GM12878 (cell line): ENCODE data around the gene SLC4A1. TPM values are rescaled to one million over a fixed set of nuclear protein-coding genes. Genes with fewer than 3 reads are reported as not detected.

ENCODE experiments used
- ATAC-seq: fragments of 200-7000 bp; cut with Tn5 transposase; 3 replicates; pipeline ENCODE4 v1.9.1; 2020; ENCODE audit warnings: mild to moderate bottlenecking, moderate library complexity
- BruUV-seq: library from RNA; stranded (reverse); fragments of 400-500 nt; replicated peaks from 2 replicates; lab custom pipeline; 2021; lab: Mats Ljungman, UMichigan
- CTCF ChIA-PET: fragments of 300-600 bp; sonication (Branson Sonifier 250); formaldehyde crosslinking; extraction: SDS; loops from one replicate; lab custom pipeline; 2021; ENCODE audit warnings: inconsistent platforms; lab: Yijun Ruan, JAX
- POLR2A ChIA-PET: fragments of 350-600 bp; formaldehyde crosslinking; extraction: SDS; loops from one replicate; lab custom pipeline; 2021; ENCODE audit warnings: inconsistent platforms; lab: Charles Lee
- RAD21 ChIA-PET: fragments of 300-600 bp; sonication (Branson Sonifier 250); formaldehyde crosslinking; loops from one replicate; lab custom pipeline; 2023; ENCODE audit warnings: antibody characterized with exemption; ENCODE audit not compliant: unreplicated experiment; lab: Charles Lee
- SMC1A ChIA-PET: fragments of 300-600 bp; sonication (Branson Sonifier 250); formaldehyde crosslinking; loops from one replicate; lab custom pipeline; 2023; ENCODE audit not compliant: unreplicated experiment, uncharacterized antibody; lab: Charles Lee
- DNase-seq: peaks from one replicate; pipeline ENCODE4 v3.0.0-alpha.2; 2011; ENCODE audit warnings: low read depth, low spot score
- FAIRE-seq: peaks from 3 replicates; lab custom pipeline; 2011; peaks lifted over from hg19 to GRCh38; lab: Jason Lieb, UNC
- H2AFZ ChIP-seq: 2 replicates; pipeline ENCODE4 v1.6.0; 2011; ENCODE audit warnings: low read depth, low read length, control low read depth; ENCODE audit not compliant: control insufficient read depth
- H3K27ac ChIP-seq: 2 replicates; pipeline ENCODE4 v1.5.1; 2011; ENCODE audit warnings: control low read depth; ENCODE audit not compliant: control insufficient read depth, insufficient read depth
- H3K27me3 ChIP-seq, 2 experiments: replicated peaks in 1 of 2; 2 replicates each; pipeline versions ENCODE4 v1.6.0 to v1.6.1; 2011; ENCODE audit warnings: low read length in 1 of 2; ENCODE audit not compliant: control insufficient read depth in 2 of 2, insufficient read depth in 2 of 2
- H3K36me3 ChIP-seq, 2 experiments: 2 replicates each; pipeline ENCODE4 v1.5.1; 2011; ENCODE audit warnings: low read length in 1 of 2; ENCODE audit not compliant: control insufficient read depth in 2 of 2, insufficient read depth in 2 of 2
- H3K4me1 ChIP-seq: 2 replicates; pipeline ENCODE4 v1.6.1; 2011; ENCODE audit warnings: mild to moderate bottlenecking, low read length, moderate library complexity, mixed read lengths; ENCODE audit not compliant: control insufficient read depth, insufficient read depth
- H3K4me2 ChIP-seq: 2 replicates; pipeline ENCODE4 v1.6.0; 2011; ENCODE audit warnings: control low read depth; ENCODE audit not compliant: control insufficient read depth, insufficient read depth
- H3K4me3 ChIP-seq: fragments of 200-600 bp; sonication (generic); 2 replicates; pipeline ENCODE4 v1.5.1; 2016
- H3K79me2 ChIP-seq: 2 replicates; pipeline ENCODE4 v1.6.0; 2011; ENCODE audit warnings: low read length; ENCODE audit not compliant: control insufficient read depth, insufficient read depth
- H3K9ac ChIP-seq: 2 replicates; pipeline ENCODE4 v1.8.0; 2011; ENCODE audit warnings: low read length, control low read depth, mixed read lengths; ENCODE audit not compliant: control insufficient read depth, insufficient read depth
- H3K9me3 ChIP-seq: replicated peaks from 3 replicates; pipeline ENCODE4 v1.5.1; 2011; ENCODE audit warnings: mild to moderate bottlenecking, low read length; ENCODE audit not compliant: control insufficient read depth, insufficient read depth
- H4K20me1 ChIP-seq: 2 replicates; pipeline ENCODE4 v1.6.0; 2011; ENCODE audit not compliant: control insufficient read depth, insufficient read depth
- ATF2 ChIP-seq: IDR thresholded peaks from 2 replicates; pipeline ENCODE4 v1.6.1; 2012; ENCODE audit warnings: low read length, inconsistent platforms
- BCLAF1 ChIP-seq: fragments of 450-650 bp; IDR thresholded peaks from 2 replicates; pipeline ENCODE4 v1.6.1; 2017; ENCODE audit warnings: antibody characterized with exemption, mild to moderate bottlenecking, moderate library complexity
- CREB1 ChIP-seq: IDR thresholded peaks from 2 replicates; pipeline ENCODE4 v1.6.1; 2012; ENCODE audit warnings: low read depth, mild to moderate bottlenecking, inconsistent platforms
- DPF2 ChIP-seq: fragments of 450-650 bp; IDR thresholded peaks from 2 replicates; pipeline ENCODE4 v1.6.1; 2017; ENCODE audit warnings: mild to moderate bottlenecking
- ETV6 ChIP-seq, 2 experiments: fragments of 450-650 bp in 1 of 2; IDR thresholded peaks in 1 of 2; conservative IDR thresholded peaks in 1 of 2; 2 replicates each; pipeline ENCODE4 v1.6.1; 2014; ENCODE audit warnings: antibody characterized with exemption in 1 of 2, borderline replicate concordance in 1 of 2, low read depth in 1 of 2, mild to moderate bottlenecking in 1 of 2, moderate library complexity in 1 of 2
- JUNB ChIP-seq: IDR thresholded peaks from 2 replicates; pipeline ENCODE4 v1.6.1; 2016; ENCODE audit warnings: antibody characterized with exemption, mild to moderate bottlenecking
- NFIC ChIP-seq: IDR thresholded peaks from 2 replicates; pipeline ENCODE4 v1.6.1; 2012; ENCODE audit warnings: low read depth, mild to moderate bottlenecking, inconsistent platforms, low read length, moderate library complexity
- RUNX3 ChIP-seq: IDR thresholded peaks from 2 replicates; pipeline ENCODE4 v1.6.1; 2012; ENCODE audit warnings: low read length, inconsistent platforms
- SMARCA5 ChIP-seq: fragments of 450-650 bp; IDR thresholded peaks from 2 replicates; pipeline ENCODE4 v1.6.1; 2017; ENCODE audit warnings: mild to moderate bottlenecking
- WGBS: methylation state at CpG from one replicate; pipeline ENCODE4 v1.1.6; 2016; ENCODE audit warnings: low lambda C conversion rate; ENCODE audit not compliant: insufficient replicate concordance, insufficient coverage; ENCODE audit errors: missing lambda C conversion rate; 5-methylcytosine and 5-hydroxymethylcytosine counted together
- in situ Hi-C: fragments of 300-500 bp; cut with MboI; formaldehyde crosslinking; loops from 9 replicates; pipeline ENCODE4 v1.14.3; 2018; ENCODE audit warnings: mixed read lengths
- intact Hi-C: fragments of 100-400 bp; cut with micrococcal nuclease; formaldehyde crosslinking; loops from one replicate; pipeline ENCODE4 v1.14.2; 2022; ENCODE audit not compliant: unreplicated experiment
- polyA plus RNA-seq, 11 experiments: library from polyadenylated mRNA; depleted of rRNA in 4 of 11; unstranded in 6 of 11; stranded (reverse) in 5 of 11; fragments of >200 nt; fragmentation: Nextera tagmentation in 4 of 11; fragmentation: Illumina TruSeq in 1 of 11; extraction: Ambion mirVana in 4 of 11; extraction: Trizol in 1 of 11; gene quantifications; 1 replicate in 1 of 11; 2 replicates in 10 of 11; pipeline versions ENCODE4 v1.2.1 to v1.2.3, GENCODE V29; 2011 to 2016; ENCODE audit warnings: inconsistent platforms in 2 of 11, missing spikeins in 2 of 11, low read depth in 1 of 11
- total RNA-seq, 4 experiments: library from RNA; depleted of rRNA in 3 of 4; stranded (reverse); fragments of >200 nt in 3 of 4; fragmentation: Illumina TruSeq in 1 of 4; extraction: Trizol in 1 of 4; gene quantifications; 2 replicates each; pipeline versions ENCODE4 v1.2.1 to v1.2.3, GENCODE V29; 2013 to 2021

Gene SLC4A1
- total and polyA plus RNA-seq, 10 of the 15 experiments (the other 5 are each of a cell fraction or from before 2014, with no cell fraction given) = 0.03 TPM; not detected in 9

DNA sequence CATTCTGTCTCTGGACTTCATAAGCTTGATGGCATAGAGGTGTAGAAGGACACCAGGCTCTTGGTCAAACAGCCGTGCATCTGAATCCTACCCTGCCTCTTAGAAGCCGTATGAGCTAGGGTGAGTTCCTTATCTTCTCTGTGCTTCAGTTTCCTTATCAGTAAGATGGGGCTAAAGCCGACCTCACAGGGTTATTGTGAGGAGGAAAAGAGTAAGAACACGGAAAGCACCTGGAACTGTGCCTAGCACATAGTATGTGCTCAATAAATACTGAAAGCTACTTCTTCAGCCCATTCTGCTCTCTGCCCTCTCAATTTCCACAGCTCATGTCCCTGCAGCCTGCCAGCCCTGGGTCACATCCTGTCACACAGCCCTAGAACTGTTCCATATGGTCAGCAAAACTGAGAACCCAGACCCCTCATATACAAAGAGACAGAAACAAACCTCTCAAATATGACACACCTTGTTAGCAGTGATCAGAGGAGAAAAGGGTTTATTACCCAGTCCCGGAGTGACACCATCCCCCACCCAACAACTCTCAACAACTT, 31.4 kb downstream of the SLC4A1 start:
- H3K9me3 ChIP-seq = no peaks in the 10 kb centered on the region
- intact Hi-C loops (no loop called here), in situ Hi-C loops (no loop called here)
- H3K4me3 ChIP-seq = no peak overlapping the region
- H2AFZ ChIP-seq = peak overlapping the region; percentile 47
- POLR2A ChIA-PET = interaction anchor here (1.0 to 1.4 kb wide), 3 partner anchors 8 to 11 kb away, joined by 5 to 9 read pairs (median 5); no protein-coding TSS in a partner anchor
- H3K27ac ChIP-seq = peak overlapping the region; percentile 57; the same call in 1 of the 2 replicates
- SMC1A ChIA-PET = interaction anchor here (1.8 kb wide), 1 partner anchor 10 kb away, joined by 9 read pairs; no protein-coding TSS in a partner anchor
- H3K9ac ChIP-seq = no peak overlapping the region; the same call in 1 of the 2 replicates
- H3K36me3 ChIP-seq = no peaks in the 10 kb centered on the region
- peak; percentile 92 for ATAC-seq
- H3K27me3 ChIP-seq = no peaks in the 10 kb centered on the region
- H3K79me2 ChIP-seq = no peaks in the 10 kb centered on the region
- 29% methylated on average over 5 of the region's 5 CpGs for WGBS
- RAD21 ChIA-PET = interaction anchor here (0.8 to 0.9 kb wide), 2 partner anchors 10 to 15 kb away, joined by 3 to 4 read pairs; no protein-coding TSS in a partner anchor
- CTCF ChIA-PET = interaction anchor here (0.7 kb wide), 1 partner anchor 127 kb away, joined by 3 read pairs; no protein-coding TSS in a partner anchor
- no peaks in the 10 kb centered on the region for H4K20me1 ChIP-seq
- TF ChIP-seq SMARCA5 (no peak), BCLAF1 (no peak), ETV6 (conservative IDR thresholded peaks at IDR 0.05 in 1 of 2, IDR thresholded peaks at IDR 0.05 in 1 of 2; ENCODE audit: borderline replicate concordance in 1 of 2, low read depth in 1 of 2) (peak in 1 of 2 experiments; percentile 46; a peak in 1 of 4 replicates), RUNX3 (peak; percentile 33), JUNB (peak; percentile 31; the same call in 1 of the 2 replicates), NFIC (no peak), ATF2 (0 out of 2 replicates have a peak, but pooled peaks have one; percentile 38), CREB1 (no peak), DPF2 (0 out of 2 replicates have a peak, but pooled peaks have one; percentile 32)
- TF ChIP-seq, all 136 proteins: peak for 5
- Histone ChIP-seq H3K4me2 (peak overlapping the region; percentile 59), H3K4me1 (peaks cover 23% of the 10 kb centered on the region)
- peak; percentile 49 for FAIRE-seq
- peak; percentile 66 for DNase-seq
- BruUV-seq = no TSS peak
